ENCODE data around the gene ZCCHC12. TPM values are rescaled to one million over a fixed set of nuclear protein-coding genes. Genes with fewer than 3 reads are reported as not detected.

ZCCHC12 gene
- total and polyA plus RNA-seq, 9 of the 15 experiments (the other 6 are each of a cell fraction or from before 2014, with no cell fraction given), result 0.07 to 0.15 TPM; not detected in 7

GRCh38 chrX:118839334-118839958, 15.8 kb downstream of the ZCCHC12 start (continued):
- TF ChIP-seq E4F1 (CRISPR knock-in tag; IDR thresholded peaks at IDR 0.05; ENCODE audit: borderline replicate concordance), result no peak
- TF ChIP-seq MCM5 (IDR thresholded peaks at IDR 0.05; ENCODE audit: low read depth), result no peak
- TF ChIP-seq NFE2 (IDR thresholded peaks at IDR 0.05; ENCODE audit: low read depth), result no peak
- TF ChIP-seq SMC3 (conservative IDR thresholded peaks at IDR 0.05; ENCODE audit: insufficient read depth, low read depth, low read length), result 0 out of 2 replicates have a peak, but pooled peaks have one; percentile 45
- TF ChIP-seq HSF4 (CRISPR knock-in tag; IDR thresholded peaks at IDR 0.05; ENCODE audit: borderline replicate concordance), result no peak
- TF ChIP-seq, protein P1, sequence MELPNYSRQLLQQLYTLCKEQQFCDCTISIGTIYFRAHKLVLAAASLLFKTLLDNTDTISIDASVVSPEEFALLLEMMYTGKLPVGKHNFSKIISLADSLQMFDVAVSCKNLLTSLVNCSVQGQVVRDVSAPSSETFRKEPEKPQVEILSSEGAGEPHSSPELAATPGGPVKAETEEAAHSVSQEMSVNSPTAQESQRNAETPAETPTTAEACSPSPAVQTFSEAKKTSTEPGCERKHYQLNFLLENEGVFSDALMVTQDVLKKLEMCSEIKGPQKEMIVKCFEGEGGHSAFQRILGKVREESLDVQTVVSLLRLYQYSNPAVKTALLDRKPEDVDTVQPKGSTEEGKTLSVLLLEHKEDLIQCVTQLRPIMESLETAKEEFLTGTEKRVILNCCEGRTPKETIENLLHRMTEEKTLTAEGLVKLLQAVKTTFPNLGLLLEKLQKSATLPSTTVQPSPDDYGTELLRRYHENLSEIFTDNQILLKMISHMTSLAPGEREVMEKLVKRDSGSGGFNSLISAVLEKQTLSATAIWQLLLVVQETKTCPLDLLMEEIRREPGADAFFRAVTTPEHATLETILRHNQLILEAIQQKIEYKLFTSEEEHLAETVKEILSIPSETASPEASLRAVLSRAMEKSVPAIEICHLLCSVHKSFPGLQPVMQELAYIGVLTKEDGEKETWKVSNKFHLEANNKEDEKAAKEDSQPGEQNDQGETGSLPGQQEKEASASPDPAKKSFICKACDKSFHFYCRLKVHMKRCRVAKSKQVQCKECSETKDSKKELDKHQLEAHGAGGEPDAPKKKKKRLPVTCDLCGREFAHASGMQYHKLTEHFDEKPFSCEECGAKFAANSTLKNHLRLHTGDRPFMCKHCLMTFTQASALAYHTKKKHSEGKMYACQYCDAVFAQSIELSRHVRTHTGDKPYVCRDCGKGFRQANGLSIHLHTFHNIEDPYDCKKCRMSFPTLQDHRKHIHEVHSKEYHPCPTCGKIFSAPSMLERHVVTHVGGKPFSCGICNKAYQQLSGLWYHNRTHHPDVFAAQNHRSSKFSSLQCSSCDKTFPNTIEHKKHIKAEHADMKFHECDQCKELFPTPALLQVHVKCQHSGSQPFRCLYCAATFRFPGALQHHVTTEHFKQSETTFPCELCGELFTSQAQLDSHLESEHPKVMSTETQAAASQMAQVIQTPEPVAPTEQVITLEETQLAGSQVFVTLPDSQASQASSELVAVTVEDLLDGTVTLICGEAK (IDR thresholded peaks at IDR 0.05), result no peak
- TF ChIP-seq, protein P1 (CRISPR knock-in tag; IDR thresholded peaks at IDR 0.05), result no peak
- no peak for TF ChIP-seq ZNF143 (CRISPR knock-in tag; IDR thresholded peaks at IDR 0.05)
- TF ChIP-seq PRPF4 (IDR thresholded peaks at IDR 0.05; ENCODE audit: insufficient read depth, low read depth, low read length, poor library complexity, severe bottlenecking), result no peak
- no peak for TF ChIP-seq ZSCAN29 (IDR thresholded peaks at IDR 0.05)
- no peak for TF ChIP-seq RFX1 (IDR thresholded peaks at IDR 0.05)
- TF ChIP-seq THRAP3 (IDR thresholded peaks at IDR 0.05; ENCODE audit: borderline replicate concordance), result no peak
- TF ChIP-seq, protein P2, sequence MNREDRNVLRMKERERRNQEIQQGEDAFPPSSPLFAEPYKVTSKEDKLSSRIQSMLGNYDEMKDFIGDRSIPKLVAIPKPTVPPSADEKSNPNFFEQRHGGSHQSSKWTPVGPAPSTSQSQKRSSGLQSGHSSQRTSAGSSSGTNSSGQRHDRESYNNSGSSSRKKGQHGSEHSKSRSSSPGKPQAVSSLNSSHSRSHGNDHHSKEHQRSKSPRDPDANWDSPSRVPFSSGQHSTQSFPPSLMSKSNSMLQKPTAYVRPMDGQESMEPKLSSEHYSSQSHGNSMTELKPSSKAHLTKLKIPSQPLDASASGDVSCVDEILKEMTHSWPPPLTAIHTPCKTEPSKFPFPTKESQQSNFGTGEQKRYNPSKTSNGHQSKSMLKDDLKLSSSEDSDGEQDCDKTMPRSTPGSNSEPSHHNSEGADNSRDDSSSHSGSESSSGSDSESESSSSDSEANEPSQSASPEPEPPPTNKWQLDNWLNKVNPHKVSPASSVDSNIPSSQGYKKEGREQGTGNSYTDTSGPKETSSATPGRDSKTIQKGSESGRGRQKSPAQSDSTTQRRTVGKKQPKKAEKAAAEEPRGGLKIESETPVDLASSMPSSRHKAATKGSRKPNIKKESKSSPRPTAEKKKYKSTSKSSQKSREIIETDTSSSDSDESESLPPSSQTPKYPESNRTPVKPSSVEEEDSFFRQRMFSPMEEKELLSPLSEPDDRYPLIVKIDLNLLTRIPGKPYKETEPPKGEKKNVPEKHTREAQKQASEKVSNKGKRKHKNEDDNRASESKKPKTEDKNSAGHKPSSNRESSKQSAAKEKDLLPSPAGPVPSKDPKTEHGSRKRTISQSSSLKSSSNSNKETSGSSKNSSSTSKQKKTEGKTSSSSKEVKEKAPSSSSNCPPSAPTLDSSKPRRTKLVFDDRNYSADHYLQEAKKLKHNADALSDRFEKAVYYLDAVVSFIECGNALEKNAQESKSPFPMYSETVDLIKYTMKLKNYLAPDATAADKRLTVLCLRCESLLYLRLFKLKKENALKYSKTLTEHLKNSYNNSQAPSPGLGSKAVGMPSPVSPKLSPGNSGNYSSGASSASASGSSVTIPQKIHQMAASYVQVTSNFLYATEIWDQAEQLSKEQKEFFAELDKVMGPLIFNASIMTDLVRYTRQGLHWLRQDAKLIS (CRISPR knock-in tag; IDR thresholded peaks at IDR 0.05), result no peak
